Measurements from ENCODE around the gene CACNA1S.

GRCh38 chr1:201131398-201131797 is 19.2 kb upstream of the CACNA1S start:
- TF ChIP-seq CTCF (IDR thresholded peaks at IDR 0.05; ENCODE audit: insufficient read depth, low read depth, low read length) (no peak), EZH2 (IDR thresholded peaks at IDR 0.05; ENCODE audit: insufficient read depth, low read length) (no peak)

All from astrocyte (in vitro differentiated cells and primary cell).